K562 (cell line): ENCODE results near the gene PPEF2. TPM values are rescaled to one million over a fixed set of nuclear protein-coding genes. Genes with fewer than 3 reads are reported as not detected.

Experiments used
- ATAC-seq: fragments of 200-7000 bp; cut with Tn5 transposase; 3 replicates; pipeline ENCODE4 v1.9.1; 2020; ENCODE audit warnings: moderate library complexity
- BruUV-seq: library from RNA; stranded (reverse); fragments of 400-500 nt; replicated peaks from 2 replicates; lab custom pipeline; 2021; lab: Mats Ljungman, UMichigan
- CTCF ChIA-PET: fragments of 300-600 bp; formaldehyde crosslinking; extraction: SDS; loops from one replicate; lab custom pipeline; 2021; ENCODE audit warnings: low intra/inter-chr PET ratio; lab: Yijun Ruan, JAX
- POLR2A ChIA-PET: fragments of 300-600, 350-650 bp; sonication (Branson Sonifier 250); formaldehyde crosslinking; extraction: SDS; loops from one replicate; lab custom pipeline; 2021; ENCODE audit warnings: antibody characterized with exemption, inconsistent platforms; lab: Yijun Ruan, JAX
- DNase-seq, 4 experiments: peaks; one replicate each; pipeline versions ENCODE4 v3.0.0 to v3.0.0-alpha.2; 2011 to 2018; ENCODE audit warnings: low spot score in 3 of 4, mixed read lengths in 3 of 4; ENCODE audit errors: extremely low read depth in 1 of 4
- FAIRE-seq: peaks from 2 replicates; lab custom pipeline; 2011; peaks lifted over from hg19 to GRCh38; lab: Jason Lieb, UNC
- H2AFZ ChIP-seq: 2 replicates; pipeline ENCODE4 v1.6.0; 2011; ENCODE audit warnings: low read depth, low read length, control low read depth, inconsistent platforms
- H3K27ac ChIP-seq: fragments of 200-600 bp; 3 replicates; pipeline ENCODE4 v1.8.0; 2011; ENCODE audit warnings: low read depth, mild to moderate bottlenecking, control low read depth, inconsistent platforms, low read length, moderate library complexity, mixed read lengths; ENCODE audit errors: extremely low read depth
- H3K27me3 ChIP-seq, 2 experiments: fragments of 300-600 bp in 1 of 2; 2 replicates in 1 of 2; 3 replicates in 1 of 2; pipeline versions ENCODE4 v1.6.0 to v1.8.0; 2011; ENCODE audit warnings: inconsistent platforms in 2 of 2, low read length in 2 of 2, mild to moderate bottlenecking in 1 of 2, mixed read lengths in 1 of 2, moderate library complexity in 1 of 2; ENCODE audit not compliant: control insufficient read depth in 2 of 2, insufficient read depth in 2 of 2
- H3K36me3 ChIP-seq: fragments of 300-600 bp; 3 replicates; pipeline ENCODE4 v1.8.0; 2011; ENCODE audit warnings: mild to moderate bottlenecking, low read length, inconsistent platforms; ENCODE audit not compliant: control insufficient read depth, insufficient read depth
- H3K4me1 ChIP-seq, 2 experiments: fragments of 200-600 bp in 1 of 2; replicated peaks in 1 of 2; 2 replicates in 1 of 2; 3 replicates in 1 of 2; pipeline versions ENCODE4 v1.5.1 to v1.8.0; 2011; ENCODE audit warnings: inconsistent platforms in 2 of 2, low read length in 2 of 2, mild to moderate bottlenecking in 1 of 2, mixed read lengths in 1 of 2, moderate library complexity in 1 of 2; ENCODE audit not compliant: control insufficient read depth in 2 of 2, insufficient read depth in 2 of 2
- H3K4me2 ChIP-seq: 2 replicates; pipeline ENCODE4 v1.6.1; 2011; ENCODE audit warnings: low read length, control low read depth, inconsistent platforms, mixed read lengths; ENCODE audit not compliant: insufficient read depth
- H3K4me3 ChIP-seq: fragments of 200-600 bp; sonication (generic), shearing (Covaris generic); 2 replicates; pipeline ENCODE4 v1.5.1; 2016; ENCODE audit warnings: control low read depth, inconsistent platforms
- H3K79me2 ChIP-seq: fragments of 200-600 bp; 3 replicates; pipeline ENCODE4 v1.8.0; 2011; ENCODE audit warnings: low read length, inconsistent platforms; ENCODE audit not compliant: control insufficient read depth, insufficient read depth
- H3K9ac ChIP-seq, 2 experiments: 2 replicates each; pipeline versions ENCODE4 v1.6.0 to v1.6.1; 2011; ENCODE audit warnings: low read depth in 2 of 2, low read length in 2 of 2, control low read depth in 1 of 2, inconsistent platforms in 1 of 2, mild to moderate bottlenecking in 1 of 2, mixed read lengths in 1 of 2; ENCODE audit not compliant: insufficient read depth in 1 of 2
- H3K9me1 ChIP-seq: one replicate; pipeline ENCODE4 v1.6.0; 2011; ENCODE audit warnings: inconsistent platforms, mild to moderate bottlenecking, low read length, moderate library complexity; ENCODE audit not compliant: control insufficient read depth, insufficient read depth
- H3K9me3 ChIP-seq: replicated peaks from 2 replicates; pipeline ENCODE4 v1.5.1; 2011; ENCODE audit warnings: low read depth, low read length, inconsistent platforms; ENCODE audit not compliant: control insufficient read depth, insufficient read depth
- H4K20me1 ChIP-seq: replicated peaks from 2 replicates; pipeline ENCODE4 v1.6.1; 2011; ENCODE audit warnings: low read length, inconsistent platforms, mixed read lengths; ENCODE audit not compliant: control insufficient read depth, insufficient read depth
- C11orf30 ChIP-seq: fragments of 450-650 bp; IDR thresholded peaks from 2 replicates; pipeline ENCODE4 v1.6.1; 2016; ENCODE audit warnings: low read depth, mild to moderate bottlenecking
- CAMTA2 ChIP-seq: fragments of 250-450 bp; sonication (Bioruptor Pico); conservative IDR thresholded peaks from 2 replicates; pipeline ENCODE4 v1.5.1; 2022
- ESRRA ChIP-seq: fragments of 450-650 bp; IDR thresholded peaks from 2 replicates; pipeline ENCODE4 v1.6.1; 2014; ENCODE audit warnings: low read depth, mild to moderate bottlenecking, moderate library complexity, borderline replicate concordance
- GATA2 ChIP-seq: sonication (generic); formaldehyde crosslinking; IDR thresholded peaks from 2 replicates; pipeline ENCODE4 v1.4.0; 2020; ENCODE audit warnings: mild to moderate bottlenecking, missing genetic modification reagents
- IRF2 ChIP-seq: sonication (generic); formaldehyde crosslinking; IDR thresholded peaks from 2 replicates; pipeline ENCODE4 v1.8.1; 2022; ENCODE audit warnings: mild to moderate bottlenecking, missing genetic modification reagents
- NCOR1 ChIP-seq: fragments of 450-650 bp; IDR thresholded peaks from 2 replicates; pipeline ENCODE4 v1.6.1; 2016; ENCODE audit warnings: mild to moderate bottlenecking, moderate library complexity
- PPARD ChIP-seq: fragments of 250-450 bp; sonication (Bioruptor Pico); IDR thresholded peaks from 2 replicates; pipeline ENCODE4 v1.8.0; 2022; ENCODE audit warnings: inconsistent platforms, mild to moderate bottlenecking, moderate library complexity
- ZC3H8 ChIP-seq: fragments of 450-650 bp; IDR thresholded peaks from 2 replicates; pipeline ENCODE4 v1.6.1; 2017
- ZNF175 ChIP-seq: fragments of 200-800 bp; sonication (Bioruptor generic); IDR thresholded peaks from 2 replicates; pipeline ENCODE4 v1.6.1; 2016; ENCODE audit warnings: low read depth, mild to moderate bottlenecking, missing genetic modification characterization, missing compliant biosample characterization
- WGBS: fragments of 100-300 bp; shearing (Covaris generic); methylation state at CpG from one replicate; pipeline ENCODE4 v1.1.6; 2016; ENCODE audit warnings: low coverage, mixed read lengths; ENCODE audit not compliant: insufficient coverage; ENCODE audit errors: missing lambda C conversion rate; 5-methylcytosine and 5-hydroxymethylcytosine counted together
- in situ Hi-C: fragments of 300-500 bp; cut with MboI; formaldehyde crosslinking; loops from 4 replicates; pipeline ENCODE4 v1.15.0; 2018; ENCODE audit warnings: inconsistent platforms, mixed read lengths
- intact Hi-C: fragments of 100-400 bp; cut with micrococcal nuclease; formaldehyde crosslinking; loops from 2 replicates; pipeline ENCODE4 v1.14.2; 2022
- polyA plus RNA-seq, 8 experiments: library from polyadenylated mRNA; depleted of rRNA in 4 of 8; stranded (reverse) in 5 of 8; unstranded in 3 of 8; fragments of >200 nt; fragmentation: Nextera tagmentation in 2 of 8; fragmentation: Illumina TruSeq in 1 of 8; extraction: Ambion mirVana in 2 of 8; extraction: Trizol in 1 of 8; gene quantifications; 2 replicates each; pipeline versions ENCODE4 v1.2.1 to v1.2.3, GENCODE V29; 2011 to 2014; ENCODE audit warnings: inconsistent platforms in 1 of 8, missing spikeins in 1 of 8
- total RNA-seq, 7 experiments: library from RNA; depleted of rRNA in 6 of 7; stranded (reverse); fragments of >200 nt in 6 of 7; fragmentation: Illumina TruSeq in 2 of 7; extraction: Trizol in 2 of 7; gene quantifications; 2 replicates each; pipeline versions ENCODE4 v1.2.1 to v1.2.3, GENCODE V29; 2011 to 2021; ENCODE audit warnings: low replicate concordance in 1 of 7
- TF ChIP-seq, protein P1 (sequence below): sonication (generic); formaldehyde crosslinking; IDR thresholded peaks from 2 replicates; pipeline ENCODE4 v1.8.1; 2023; ENCODE audit warnings: mild to moderate bottlenecking, missing genetic modification reagents
- TF ChIP-seq, protein P2 (sequence below), 3 experiments: IDR thresholded peaks in 2 of 3; conservative IDR thresholded peaks in 1 of 3; 2 replicates each; pipeline ENCODE4 v1.5.1; 2011 to 2012; ENCODE audit warnings: low read length in 3 of 3, mild to moderate bottlenecking in 3 of 3, control low read depth in 2 of 3, improper control_type of control experiment in 1 of 3, inconsistent platforms in 1 of 3, low read depth in 1 of 3, mixed read lengths in 1 of 3, moderate library complexity in 1 of 3; ENCODE audit not compliant: insufficient read depth in 2 of 3

PPEF2 gene
- total and polyA plus RNA-seq, 9 of the 15 experiments (the other 6 are each of a cell fraction or from before 2014, with no cell fraction given): not detected

GRCh38 chr4:75830906-75831305 lies 71.3 kb downstream of the PPEF2 start:
- Histone ChIP-seq H4K20me1 (no peaks in the 10 kb centered on the region), H3K9me1 (no peaks in the 10 kb centered on the region), H3K4me2 (no peak overlapping the region), H3K27me3 (no peaks in the 10 kb centered on the region), H3K27ac (no peak overlapping the region), H3K4me3 (no peak overlapping the region), H3K79me2 (no peaks in the 10 kb centered on the region), H3K4me1 (no peaks in the 10 kb centered on the region), H2AFZ (no peak overlapping the region), H3K36me3 (no peaks in the 10 kb centered on the region), H3K9me3 (no peaks in the 10 kb centered on the region; the same call in 1 of the 2 replicates), H3K9ac (no peak overlapping the region)
- POLR2A ChIA-PET: no interaction called here
- no peak for DNase-seq
- WGBS: 6% methylated on average over 1 of the region's 1 CpG
- no peak for TF ChIP-seq ZC3H8
- no peak for TF ChIP-seq ZNF175 (CRISPR knock-in tag)
- TF ChIP-seq PPARD (CRISPR knock-in tag): no peak
- TF ChIP-seq, protein P1, sequence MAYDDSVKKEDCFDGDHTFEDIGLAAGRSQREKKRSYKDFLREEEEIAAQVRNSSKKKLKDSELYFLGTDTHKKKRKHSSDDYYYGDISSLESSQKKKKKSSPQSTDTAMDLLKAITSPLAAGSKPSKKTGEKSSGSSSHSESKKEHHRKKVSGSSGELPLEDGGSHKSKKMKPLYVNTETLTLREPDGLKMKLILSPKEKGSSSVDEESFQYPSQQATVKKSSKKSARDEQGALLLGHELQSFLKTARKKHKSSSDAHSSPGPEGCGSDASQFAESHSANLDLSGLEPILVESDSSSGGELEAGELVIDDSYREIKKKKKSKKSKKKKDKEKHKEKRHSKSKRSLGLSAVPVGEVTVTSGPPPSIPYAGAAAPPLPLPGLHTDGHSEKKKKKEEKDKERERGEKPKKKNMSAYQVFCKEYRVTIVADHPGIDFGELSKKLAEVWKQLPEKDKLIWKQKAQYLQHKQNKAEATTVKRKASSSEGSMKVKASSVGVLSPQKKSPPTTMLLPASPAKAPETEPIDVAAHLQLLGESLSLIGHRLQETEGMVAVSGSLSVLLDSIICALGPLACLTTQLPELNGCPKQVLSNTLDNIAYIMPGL (CRISPR knock-in tag): no peak
- TF ChIP-seq, protein P2, sequence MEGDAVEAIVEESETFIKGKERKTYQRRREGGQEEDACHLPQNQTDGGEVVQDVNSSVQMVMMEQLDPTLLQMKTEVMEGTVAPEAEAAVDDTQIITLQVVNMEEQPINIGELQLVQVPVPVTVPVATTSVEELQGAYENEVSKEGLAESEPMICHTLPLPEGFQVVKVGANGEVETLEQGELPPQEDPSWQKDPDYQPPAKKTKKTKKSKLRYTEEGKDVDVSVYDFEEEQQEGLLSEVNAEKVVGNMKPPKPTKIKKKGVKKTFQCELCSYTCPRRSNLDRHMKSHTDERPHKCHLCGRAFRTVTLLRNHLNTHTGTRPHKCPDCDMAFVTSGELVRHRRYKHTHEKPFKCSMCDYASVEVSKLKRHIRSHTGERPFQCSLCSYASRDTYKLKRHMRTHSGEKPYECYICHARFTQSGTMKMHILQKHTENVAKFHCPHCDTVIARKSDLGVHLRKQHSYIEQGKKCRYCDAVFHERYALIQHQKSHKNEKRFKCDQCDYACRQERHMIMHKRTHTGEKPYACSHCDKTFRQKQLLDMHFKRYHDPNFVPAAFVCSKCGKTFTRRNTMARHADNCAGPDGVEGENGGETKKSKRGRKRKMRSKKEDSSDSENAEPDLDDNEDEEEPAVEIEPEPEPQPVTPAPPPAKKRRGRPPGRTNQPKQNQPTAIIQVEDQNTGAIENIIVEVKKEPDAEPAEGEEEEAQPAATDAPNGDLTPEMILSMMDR (IDR thresholded peaks at IDR 0.05 in 2 of 3, conservative IDR thresholded peaks at IDR 0.05 in 1 of 3; ENCODE audit: insufficient read depth in 2 of 3, low read depth in 1 of 3, low read length in 3 of 3): no peak
- TF ChIP-seq CAMTA2 (CRISPR knock-in tag): no peak
- TF ChIP-seq IRF2 (CRISPR knock-in tag): no peak
- TF ChIP-seq NCOR1: no peak
- TF ChIP-seq GATA2 (CRISPR knock-in tag): no peak
- no peak for TF ChIP-seq ESRRA
- TF ChIP-seq C11orf30: no peak
- in situ Hi-C loops: no loop called here
- no peak for FAIRE-seq
- CTCF ChIA-PET: no interaction called here
- no peak for ATAC-seq
- BruUV-seq: no TSS peak
- intact Hi-C loops: no loop called here
